WTC11 (cell line): ENCODE results near the gene JCAD. TPM values are rescaled to one million over a fixed set of nuclear protein-coding genes. Genes with fewer than 3 reads are reported as not detected.

Experiments used
- ATAC-seq: fragments of 200-7000 bp; cut with Tn5 transposase; 2 replicates; pipeline ENCODE4 v1.10.0; 2021; ENCODE audit warnings: mild to moderate bottlenecking, moderate library complexity
- CTCF ChIA-PET: fragments of 300-600 bp; sonication (Branson Sonifier 250); formaldehyde crosslinking; loops from one replicate; lab custom pipeline; 2021; ENCODE audit warnings: antibody characterized with exemption; lab: Charles Lee
- POLR2A ChIA-PET: fragments of 350-600 bp; sonication (Branson Sonifier 250); formaldehyde crosslinking; loops from one replicate; lab custom pipeline; 2021; ENCODE audit warnings: antibody characterized with exemption; lab: Charles Lee
- DNase-seq: peaks from one replicate; pipeline ENCODE4 v3.0.0; 2021; ENCODE audit warnings: low spot score
- H3K27ac Mint-ChIP-seq: 2 replicates; pipeline ENCODE4 v1.8.0; 2021; ENCODE audit warnings: mixed read lengths
- H3K27me3 Mint-ChIP-seq: 2 replicates; pipeline ENCODE4 v1.8.0; 2021; ENCODE audit warnings: low read depth, mild to moderate bottlenecking, moderate library complexity, mixed read lengths
- H3K36me3 Mint-ChIP-seq: 2 replicates; pipeline ENCODE4 v1.8.0; 2021; ENCODE audit warnings: mixed read lengths
- H3K4me1 Mint-ChIP-seq: 2 replicates; pipeline ENCODE4 v1.8.0; 2022; ENCODE audit warnings: mixed read lengths
- H3K4me3 Mint-ChIP-seq: 2 replicates; pipeline ENCODE4 v1.8.0; 2021; ENCODE audit warnings: mild to moderate bottlenecking, moderate library complexity, mixed read lengths
- H3K9me3 Mint-ChIP-seq: 2 replicates; pipeline ENCODE4 v1.8.0; 2021; ENCODE audit warnings: mixed read lengths
- CBFB ChIP-seq: sonication (generic); formaldehyde crosslinking; IDR thresholded peaks from 2 replicates; pipeline ENCODE4 v1.8.1; 2022; ENCODE audit warnings: mild to moderate bottlenecking, low read depth, missing genetic modification reagents
- JUN ChIP-seq: sonication (generic); formaldehyde crosslinking; IDR thresholded peaks from 2 replicates; pipeline ENCODE4 v1.8.0; 2023; ENCODE audit warnings: mild to moderate bottlenecking, missing genetic modification reagents
- KAT7 ChIP-seq: sonication (generic); formaldehyde crosslinking; IDR thresholded peaks from 2 replicates; pipeline ENCODE4 v1.8.1; 2023; ENCODE audit warnings: missing genetic modification reagents, mild to moderate bottlenecking, borderline replicate concordance
- MXD4 ChIP-seq: fragments of 250-450 bp; sonication (Bioruptor Pico); IDR thresholded peaks from 2 replicates; pipeline ENCODE4 v1.8.0; 2021; ENCODE audit warnings: mild to moderate bottlenecking, moderate library complexity, borderline replicate concordance
- NFATC4 ChIP-seq: fragments of 250-450 bp; sonication (Bioruptor Pico); IDR thresholded peaks from 2 replicates; pipeline ENCODE4 v1.9.0; 2021; ENCODE audit warnings: mild to moderate bottlenecking
- NR1H2 ChIP-seq: sonication (generic); formaldehyde crosslinking; IDR thresholded peaks from 2 replicates; pipeline ENCODE4 v1.9.0; 2021; ENCODE audit warnings: mild to moderate bottlenecking, moderate library complexity, missing genetic modification reagents
- NR2C2 ChIP-seq: sonication (generic); formaldehyde crosslinking; IDR thresholded peaks from 2 replicates; pipeline ENCODE4 v1.8.0; 2022; ENCODE audit warnings: mild to moderate bottlenecking, missing genetic modification reagents
- SP1 ChIP-seq: sonication (generic); formaldehyde crosslinking; conservative IDR thresholded peaks from 2 replicates; pipeline ENCODE4 v1.8.1; 2022; ENCODE audit warnings: missing genetic modification reagents
- TCF7 ChIP-seq: sonication (generic); formaldehyde crosslinking; IDR thresholded peaks from 2 replicates; pipeline ENCODE4 v1.8.0; 2022; ENCODE audit warnings: mild to moderate bottlenecking, low read depth, missing genetic modification reagents, moderate library complexity
- TEAD1 ChIP-seq: sonication (generic); formaldehyde crosslinking; IDR thresholded peaks from 2 replicates; pipeline ENCODE4 v1.8.0; 2022; ENCODE audit warnings: mild to moderate bottlenecking, missing genetic modification reagents
- ZNF416 ChIP-seq: fragments of 250-450 bp; sonication (Bioruptor Pico); IDR thresholded peaks from 2 replicates; pipeline ENCODE4 v1.9.0; 2021; ENCODE audit warnings: mild to moderate bottlenecking, inconsistent platforms
- ZNF423 ChIP-seq: fragments of 250-450 bp; sonication (Bioruptor Pico); IDR thresholded peaks from 2 replicates; pipeline ENCODE4 v2.1.2; 2022; ENCODE audit warnings: mild to moderate bottlenecking, moderate library complexity
- total RNA-seq: library from RNA; stranded (reverse); gene quantifications from 3 replicates; pipeline ENCODE4 v1.2.3, GENCODE V29; 2021
- TF ChIP-seq, protein P1 (sequence below): sonication (generic); formaldehyde crosslinking; conservative IDR thresholded peaks from 2 replicates; pipeline ENCODE4 v1.8.1; 2022; ENCODE audit warnings: mild to moderate bottlenecking, missing genetic modification reagents
- TF ChIP-seq, protein P2 (sequence below): fragments of 250-450 bp; sonication (Bioruptor Pico); IDR thresholded peaks from 2 replicates; pipeline ENCODE4 v1.9.0; 2021; ENCODE audit warnings: mild to moderate bottlenecking
- TF ChIP-seq, protein P3 (sequence below): fragments of 250-450 bp; sonication (Bioruptor Pico); IDR thresholded peaks from 2 replicates; pipeline ENCODE4 v2.1.2; 2022; ENCODE audit warnings: mild to moderate bottlenecking, moderate library complexity
- TF ChIP-seq, protein P4 (sequence below): sonication (generic); formaldehyde crosslinking; IDR thresholded peaks from 2 replicates; pipeline ENCODE4 v1.8.1; 2022; ENCODE audit warnings: mild to moderate bottlenecking, moderate library complexity, missing genetic modification reagents
- TF ChIP-seq, protein P5 (sequence below): sonication (generic); formaldehyde crosslinking; IDR thresholded peaks from 2 replicates; pipeline ENCODE4 v1.8.0; 2022; ENCODE audit warnings: mild to moderate bottlenecking, missing genetic modification reagents
- TF ChIP-seq, protein P6 (sequence below): sonication (generic); formaldehyde crosslinking; IDR thresholded peaks from 2 replicates; pipeline ENCODE4 v1.8.0; 2022; ENCODE audit warnings: missing genetic modification reagents
- TF ChIP-seq, protein P7 (sequence below): fragments of 200-600 bp; IDR thresholded peaks from 2 replicates; pipeline ENCODE4 v1.8.0; 2022; ENCODE audit warnings: antibody characterized with exemption
- TF ChIP-seq, protein P8 (sequence below): sonication (generic); formaldehyde crosslinking; IDR thresholded peaks from 2 replicates; pipeline ENCODE4 v1.8.0; 2023; ENCODE audit warnings: missing genetic modification reagents, mild to moderate bottlenecking, borderline replicate concordance

JCAD gene
- total RNA-seq, 1 experiment from 2014 or later, result 1.8 TPM

DNA sequence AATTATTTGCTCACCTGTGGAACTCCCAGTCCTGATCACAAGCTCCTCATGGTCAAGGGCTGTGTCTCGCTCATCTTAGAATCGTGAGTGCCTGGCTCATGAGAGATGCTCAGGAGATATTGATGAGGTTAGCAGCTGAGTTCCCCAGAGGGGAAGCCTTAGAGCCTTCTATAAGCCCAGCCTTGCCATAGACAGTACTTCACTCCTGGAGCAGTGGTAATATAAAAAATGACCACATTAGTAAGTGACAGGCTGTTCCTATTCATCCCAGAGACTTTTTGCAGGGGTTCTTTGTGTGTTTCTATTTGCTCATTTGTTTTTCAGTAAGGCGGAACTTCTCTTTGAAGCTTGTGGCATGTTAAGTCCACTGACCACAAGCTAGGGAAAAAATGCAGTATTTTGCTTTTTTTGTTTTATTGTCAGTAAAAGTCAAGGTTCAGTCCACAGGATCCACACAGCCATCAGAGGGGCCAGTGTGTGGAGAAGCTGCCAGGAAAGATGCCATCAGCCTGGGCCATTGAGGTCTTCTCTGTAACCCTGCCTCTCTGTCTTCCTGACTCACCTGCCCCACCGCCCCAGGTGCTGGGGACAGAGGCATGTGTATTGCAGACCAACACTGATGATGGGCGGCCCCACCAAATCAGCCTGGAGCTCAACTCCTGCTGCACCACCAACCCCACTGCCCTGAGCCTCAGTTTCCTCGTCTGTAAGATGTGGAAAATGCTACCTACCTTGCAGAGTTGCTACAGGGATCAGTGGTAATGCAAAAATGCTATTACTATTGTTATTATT lies 36.4 kb upstream of the JCAD start:
- H3K36me3 Mint-ChIP-seq, result no peaks in the 10 kb centered on the region
- H3K9me3 Mint-ChIP-seq, result no peaks in the 10 kb centered on the region
- DNase-seq, result no peak
- TF ChIP-seq, protein P1, sequence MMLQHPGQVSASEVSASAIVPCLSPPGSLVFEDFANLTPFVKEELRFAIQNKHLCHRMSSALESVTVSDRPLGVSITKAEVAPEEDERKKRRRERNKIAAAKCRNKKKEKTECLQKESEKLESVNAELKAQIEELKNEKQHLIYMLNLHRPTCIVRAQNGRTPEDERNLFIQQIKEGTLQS (CRISPR knock-in tag), result no peak
- TF ChIP-seq ZNF423 (CRISPR knock-in tag) (no peak), CBFB (CRISPR knock-in tag) (no peak), TCF7 (CRISPR knock-in tag) (no peak), TEAD1 (CRISPR knock-in tag) (no peak), NR2C2 (CRISPR knock-in tag) (no peak), ZNF416 (CRISPR knock-in tag) (no peak)
- TF ChIP-seq, protein P2, sequence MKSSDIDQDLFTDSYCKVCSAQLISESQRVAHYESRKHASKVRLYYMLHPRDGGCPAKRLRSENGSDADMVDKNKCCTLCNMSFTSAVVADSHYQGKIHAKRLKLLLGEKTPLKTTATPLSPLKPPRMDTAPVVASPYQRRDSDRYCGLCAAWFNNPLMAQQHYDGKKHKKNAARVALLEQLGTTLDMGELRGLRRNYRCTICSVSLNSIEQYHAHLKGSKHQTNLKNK, result no peak
- TF ChIP-seq, protein P3, sequence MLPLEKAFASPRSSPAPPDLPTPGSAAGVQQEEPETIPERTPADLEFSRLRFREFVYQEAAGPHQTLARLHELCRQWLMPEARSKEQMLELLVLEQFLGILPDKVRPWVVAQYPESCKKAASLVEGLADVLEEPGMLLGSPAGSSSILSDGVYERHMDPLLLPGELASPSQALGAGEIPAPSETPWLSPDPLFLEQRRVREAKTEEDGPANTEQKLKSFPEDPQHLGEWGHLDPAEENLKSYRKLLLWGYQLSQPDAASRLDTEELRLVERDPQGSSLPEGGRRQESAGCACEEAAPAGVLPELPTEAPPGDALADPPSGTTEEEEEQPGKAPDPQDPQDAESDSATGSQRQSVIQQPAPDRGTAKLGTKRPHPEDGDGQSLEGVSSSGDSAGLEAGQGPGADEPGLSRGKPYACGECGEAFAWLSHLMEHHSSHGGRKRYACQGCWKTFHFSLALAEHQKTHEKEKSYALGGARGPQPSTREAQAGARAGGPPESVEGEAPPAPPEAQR (CRISPR knock-in tag), result no peak
- TF ChIP-seq, protein P4, sequence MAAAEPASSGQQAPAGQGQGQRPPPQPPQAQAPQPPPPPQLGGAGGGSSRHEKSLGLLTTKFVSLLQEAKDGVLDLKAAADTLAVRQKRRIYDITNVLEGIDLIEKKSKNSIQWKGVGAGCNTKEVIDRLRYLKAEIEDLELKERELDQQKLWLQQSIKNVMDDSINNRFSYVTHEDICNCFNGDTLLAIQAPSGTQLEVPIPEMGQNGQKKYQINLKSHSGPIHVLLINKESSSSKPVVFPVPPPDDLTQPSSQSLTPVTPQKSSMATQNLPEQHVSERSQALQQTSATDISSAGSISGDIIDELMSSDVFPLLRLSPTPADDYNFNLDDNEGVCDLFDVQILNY (CRISPR knock-in tag), result no peak
- TF ChIP-seq, protein P5, sequence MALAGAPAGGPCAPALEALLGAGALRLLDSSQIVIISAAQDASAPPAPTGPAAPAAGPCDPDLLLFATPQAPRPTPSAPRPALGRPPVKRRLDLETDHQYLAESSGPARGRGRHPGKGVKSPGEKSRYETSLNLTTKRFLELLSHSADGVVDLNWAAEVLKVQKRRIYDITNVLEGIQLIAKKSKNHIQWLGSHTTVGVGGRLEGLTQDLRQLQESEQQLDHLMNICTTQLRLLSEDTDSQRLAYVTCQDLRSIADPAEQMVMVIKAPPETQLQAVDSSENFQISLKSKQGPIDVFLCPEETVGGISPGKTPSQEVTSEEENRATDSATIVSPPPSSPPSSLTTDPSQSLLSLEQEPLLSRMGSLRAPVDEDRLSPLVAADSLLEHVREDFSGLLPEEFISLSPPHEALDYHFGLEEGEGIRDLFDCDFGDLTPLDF (CRISPR knock-in tag), result no peak
- TF ChIP-seq, protein P6, sequence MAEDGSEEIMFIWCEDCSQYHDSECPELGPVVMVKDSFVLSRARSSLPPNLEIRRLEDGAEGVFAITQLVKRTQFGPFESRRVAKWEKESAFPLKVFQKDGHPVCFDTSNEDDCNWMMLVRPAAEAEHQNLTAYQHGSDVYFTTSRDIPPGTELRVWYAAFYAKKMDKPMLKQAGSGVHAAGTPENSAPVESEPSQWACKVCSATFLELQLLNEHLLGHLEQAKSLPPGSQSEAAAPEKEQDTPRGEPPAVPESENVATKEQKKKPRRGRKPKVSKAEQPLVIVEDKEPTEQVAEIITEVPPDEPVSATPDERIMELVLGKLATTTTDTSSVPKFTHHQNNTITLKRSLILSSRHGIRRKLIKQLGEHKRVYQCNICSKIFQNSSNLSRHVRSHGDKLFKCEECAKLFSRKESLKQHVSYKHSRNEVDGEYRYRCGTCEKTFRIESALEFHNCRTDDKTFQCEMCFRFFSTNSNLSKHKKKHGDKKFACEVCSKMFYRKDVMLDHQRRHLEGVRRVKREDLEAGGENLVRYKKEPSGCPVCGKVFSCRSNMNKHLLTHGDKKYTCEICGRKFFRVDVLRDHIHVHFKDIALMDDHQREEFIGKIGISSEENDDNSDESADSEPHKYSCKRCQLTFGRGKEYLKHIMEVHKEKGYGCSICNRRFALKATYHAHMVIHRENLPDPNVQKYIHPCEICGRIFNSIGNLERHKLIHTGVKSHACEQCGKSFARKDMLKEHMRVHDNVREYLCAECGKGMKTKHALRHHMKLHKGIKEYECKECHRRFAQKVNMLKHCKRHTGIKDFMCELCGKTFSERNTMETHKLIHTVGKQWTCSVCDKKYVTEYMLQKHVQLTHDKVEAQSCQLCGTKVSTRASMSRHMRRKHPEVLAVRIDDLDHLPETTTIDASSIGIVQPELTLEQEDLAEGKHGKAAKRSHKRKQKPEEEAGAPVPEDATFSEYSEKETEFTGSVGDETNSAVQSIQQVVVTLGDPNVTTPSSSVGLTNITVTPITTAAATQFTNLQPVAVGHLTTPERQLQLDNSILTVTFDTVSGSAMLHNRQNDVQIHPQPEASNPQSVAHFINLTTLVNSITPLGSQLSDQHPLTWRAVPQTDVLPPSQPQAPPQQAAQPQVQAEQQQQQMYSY (CRISPR knock-in tag), result no peak
- TF ChIP-seq, all 79 proteins: peak for 0
- ChIA-PET CTCF (interaction anchor here (0.9 to 1.1 kb wide), 2 partner anchors 19 to 56 kb away, joined by 4 to 5 read pairs; no protein-coding TSS in a partner anchor), POLR2A (interaction anchor here (0.6 kb wide), 1 partner anchor 13 kb away, joined by 3 read pairs; no protein-coding TSS in a partner anchor)
- Mint-ChIP-seq H3K4me1 (peaks cover 10% of the 10 kb centered on the region), H3K27me3 (no peaks in the 10 kb centered on the region), H3K4me3 (no peak overlapping the region), H3K27ac (no peak overlapping the region)
- ATAC-seq, result no peak

DNA sequence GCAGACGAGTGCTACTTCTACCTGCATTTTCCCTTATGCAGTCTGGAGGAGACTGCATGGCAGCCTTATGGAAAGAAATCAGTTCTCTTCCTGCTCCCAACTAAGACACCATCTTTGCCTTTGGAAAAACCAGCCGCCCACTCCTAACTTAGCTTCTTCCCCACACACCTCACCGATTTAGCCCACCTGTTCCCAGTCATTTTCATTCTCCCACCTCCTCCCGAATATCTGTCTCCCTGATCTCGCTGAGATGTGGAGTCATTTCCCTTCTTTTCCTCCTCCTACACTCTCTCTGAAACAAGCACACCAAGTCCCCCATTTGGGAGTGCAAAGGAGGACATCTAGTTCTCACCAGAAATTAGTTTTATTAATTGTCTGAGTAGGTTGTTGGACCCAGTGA lies 35.2 kb upstream of the JCAD start:
- POLR2A ChIA-PET, result no interaction called here
- H3K27ac Mint-ChIP-seq, result no peak overlapping the region
- no peak for TF ChIP-seq NR1H2 (CRISPR knock-in tag)
- no peak for TF ChIP-seq MXD4
- no peak for TF ChIP-seq JUN (CRISPR knock-in tag)
- TF ChIP-seq, protein P7, sequence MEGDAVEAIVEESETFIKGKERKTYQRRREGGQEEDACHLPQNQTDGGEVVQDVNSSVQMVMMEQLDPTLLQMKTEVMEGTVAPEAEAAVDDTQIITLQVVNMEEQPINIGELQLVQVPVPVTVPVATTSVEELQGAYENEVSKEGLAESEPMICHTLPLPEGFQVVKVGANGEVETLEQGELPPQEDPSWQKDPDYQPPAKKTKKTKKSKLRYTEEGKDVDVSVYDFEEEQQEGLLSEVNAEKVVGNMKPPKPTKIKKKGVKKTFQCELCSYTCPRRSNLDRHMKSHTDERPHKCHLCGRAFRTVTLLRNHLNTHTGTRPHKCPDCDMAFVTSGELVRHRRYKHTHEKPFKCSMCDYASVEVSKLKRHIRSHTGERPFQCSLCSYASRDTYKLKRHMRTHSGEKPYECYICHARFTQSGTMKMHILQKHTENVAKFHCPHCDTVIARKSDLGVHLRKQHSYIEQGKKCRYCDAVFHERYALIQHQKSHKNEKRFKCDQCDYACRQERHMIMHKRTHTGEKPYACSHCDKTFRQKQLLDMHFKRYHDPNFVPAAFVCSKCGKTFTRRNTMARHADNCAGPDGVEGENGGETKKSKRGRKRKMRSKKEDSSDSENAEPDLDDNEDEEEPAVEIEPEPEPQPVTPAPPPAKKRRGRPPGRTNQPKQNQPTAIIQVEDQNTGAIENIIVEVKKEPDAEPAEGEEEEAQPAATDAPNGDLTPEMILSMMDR, result no peak
- TF ChIP-seq, protein P8, sequence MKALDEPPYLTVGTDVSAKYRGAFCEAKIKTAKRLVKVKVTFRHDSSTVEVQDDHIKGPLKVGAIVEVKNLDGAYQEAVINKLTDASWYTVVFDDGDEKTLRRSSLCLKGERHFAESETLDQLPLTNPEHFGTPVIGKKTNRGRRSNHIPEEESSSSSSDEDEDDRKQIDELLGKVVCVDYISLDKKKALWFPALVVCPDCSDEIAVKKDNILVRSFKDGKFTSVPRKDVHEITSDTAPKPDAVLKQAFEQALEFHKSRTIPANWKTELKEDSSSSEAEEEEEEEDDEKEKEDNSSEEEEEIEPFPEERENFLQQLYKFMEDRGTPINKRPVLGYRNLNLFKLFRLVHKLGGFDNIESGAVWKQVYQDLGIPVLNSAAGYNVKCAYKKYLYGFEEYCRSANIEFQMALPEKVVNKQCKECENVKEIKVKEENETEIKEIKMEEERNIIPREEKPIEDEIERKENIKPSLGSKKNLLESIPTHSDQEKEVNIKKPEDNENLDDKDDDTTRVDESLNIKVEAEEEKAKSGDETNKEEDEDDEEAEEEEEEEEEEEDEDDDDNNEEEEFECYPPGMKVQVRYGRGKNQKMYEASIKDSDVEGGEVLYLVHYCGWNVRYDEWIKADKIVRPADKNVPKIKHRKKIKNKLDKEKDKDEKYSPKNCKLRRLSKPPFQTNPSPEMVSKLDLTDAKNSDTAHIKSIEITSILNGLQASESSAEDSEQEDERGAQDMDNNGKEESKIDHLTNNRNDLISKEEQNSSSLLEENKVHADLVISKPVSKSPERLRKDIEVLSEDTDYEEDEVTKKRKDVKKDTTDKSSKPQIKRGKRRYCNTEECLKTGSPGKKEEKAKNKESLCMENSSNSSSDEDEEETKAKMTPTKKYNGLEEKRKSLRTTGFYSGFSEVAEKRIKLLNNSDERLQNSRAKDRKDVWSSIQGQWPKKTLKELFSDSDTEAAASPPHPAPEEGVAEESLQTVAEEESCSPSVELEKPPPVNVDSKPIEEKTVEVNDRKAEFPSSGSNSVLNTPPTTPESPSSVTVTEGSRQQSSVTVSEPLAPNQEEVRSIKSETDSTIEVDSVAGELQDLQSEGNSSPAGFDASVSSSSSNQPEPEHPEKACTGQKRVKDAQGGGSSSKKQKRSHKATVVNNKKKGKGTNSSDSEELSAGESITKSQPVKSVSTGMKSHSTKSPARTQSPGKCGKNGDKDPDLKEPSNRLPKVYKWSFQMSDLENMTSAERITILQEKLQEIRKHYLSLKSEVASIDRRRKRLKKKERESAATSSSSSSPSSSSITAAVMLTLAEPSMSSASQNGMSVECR (CRISPR knock-in tag), result no peak
- no peak for TF ChIP-seq SP1 (CRISPR knock-in tag)
- TF ChIP-seq NFATC4, result no peak
- no peak for TF ChIP-seq KAT7

More for the DNA sequence above, 35.2 kb upstream of the JCAD start:
- no peak overlapping the region for H3K4me3 Mint-ChIP-seq
- no peaks in the 10 kb centered on the region; the same call in 1 of the 2 replicates for H3K27me3 Mint-ChIP-seq
- peaks cover 8% of the 10 kb centered on the region for H3K4me1 Mint-ChIP-seq
- H3K36me3 Mint-ChIP-seq, result no peaks in the 10 kb centered on the region
- ATAC-seq (no peak), DNase-seq (no peak)
- H3K9me3 Mint-ChIP-seq, result no peaks in the 10 kb centered on the region
- CTCF ChIA-PET, result no interaction called here
